Activated B cell treated with CpG ODN at 0.5 μM for 24 hours (primary cell): ENCODE data around the gene THUMPD3. TPM values are rescaled to one million over a fixed set of nuclear protein-coding genes. Genes with fewer than 3 reads are reported as not detected.
A peak's percentile ranks its signal among the peaks of the same experiment; 100 is the strongest.

Experiments
- ATAC-seq: fragments of 200-7000 bp; cut with Tn5 transposase; one replicate; pipeline ENCODE4 v1.10.0; 2021; ENCODE audit warnings: low read depth, mild to moderate bottlenecking, moderate library complexity
- CTCF ChIA-PET: fragments of 350-600 bp; sonication (Branson Sonifier 250); formaldehyde crosslinking; loops from one replicate; lab custom pipeline; 2021; ENCODE audit warnings: antibody characterized with exemption; lab: Charles Lee
- POLR2A ChIA-PET: fragments of 350-600 bp; sonication (Branson Sonifier 250); formaldehyde crosslinking; loops from one replicate; lab custom pipeline; 2021; ENCODE audit warnings: antibody characterized with exemption; lab: Charles Lee
- DNase-seq: peaks from one replicate; pipeline ENCODE4 v3.0.0; 2022
- H3K27ac Mint-ChIP-seq: one replicate; pipeline ENCODE4 v1.8.0; 2020; ENCODE audit warnings: mixed read lengths
- H3K27me3 Mint-ChIP-seq: one replicate; pipeline ENCODE4 v1.8.0; 2021; ENCODE audit warnings: mixed read lengths
- H3K36me3 Mint-ChIP-seq: one replicate; pipeline ENCODE4 v1.8.0; 2021; ENCODE audit warnings: low read depth, mixed read lengths
- H3K4me1 Mint-ChIP-seq: one replicate; pipeline ENCODE4 v1.8.0; 2021; ENCODE audit warnings: mixed read lengths
- H3K4me3 Mint-ChIP-seq: one replicate; pipeline ENCODE4 v1.8.0; 2020; ENCODE audit warnings: mild to moderate bottlenecking, mixed read lengths
- H3K9me3 Mint-ChIP-seq: one replicate; pipeline ENCODE4 v1.8.0; 2020; ENCODE audit warnings: mixed read lengths
- intact Hi-C: fragments of 100-400 bp; cut with micrococcal nuclease; formaldehyde crosslinking; loops from one replicate; pipeline ENCODE4 v1.15.1; 2024
- total RNA-seq: library from RNA; stranded (reverse); gene quantifications from 2 replicates; pipeline ENCODE4 v1.2.3, GENCODE V29; 2022
- TF ChIP-seq, protein P1 (sequence below): fragments of 200-600 bp; IDR thresholded peaks from one replicate; pipeline ENCODE4 v1.8.0; 2022; ENCODE audit warnings: antibody characterized with exemption, mild to moderate bottlenecking

Gene THUMPD3
- total RNA-seq, 1 donor from 2014 or later = 42.0 TPM

DNA sequence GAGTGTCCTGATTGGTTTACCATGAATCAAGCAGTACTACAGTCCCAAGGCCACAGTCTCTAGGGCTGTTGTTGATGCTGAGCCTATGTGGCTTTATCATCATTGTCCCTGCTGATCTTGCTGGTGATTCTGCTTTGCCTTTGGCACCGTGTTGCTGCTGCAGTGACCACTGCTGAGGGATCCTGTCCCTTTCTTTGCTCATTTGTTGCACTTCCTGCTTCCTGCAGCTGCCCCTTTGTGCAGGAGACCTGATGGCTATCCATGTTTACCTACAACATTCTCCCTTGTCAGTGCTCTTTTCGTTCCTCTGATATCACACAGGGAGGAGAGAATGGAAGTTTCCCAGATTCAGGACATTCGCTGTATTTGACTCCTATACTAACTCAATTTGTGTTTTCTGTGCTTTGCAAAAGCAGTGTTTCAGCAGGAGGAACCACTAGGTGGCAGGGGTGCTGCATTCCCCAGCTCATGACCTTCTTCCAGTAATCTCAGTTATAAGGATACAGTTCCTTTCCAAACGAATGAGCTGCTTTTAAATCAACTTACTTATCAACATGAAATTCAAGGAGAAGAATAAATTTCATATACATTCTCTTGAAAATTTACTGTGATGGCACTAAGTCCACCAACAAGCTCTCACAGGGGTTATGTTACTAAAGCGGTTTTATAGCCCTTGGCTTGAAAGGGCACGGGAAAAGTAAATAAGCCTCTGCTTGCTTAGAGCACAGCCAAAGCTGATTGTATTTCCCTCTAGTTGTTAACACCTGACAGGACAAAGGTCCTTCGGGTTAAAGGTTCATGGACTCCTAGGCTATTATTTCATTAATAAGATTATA is 9.7 kb upstream of the THUMPD3 start:
- intact Hi-C loops = loop anchor here (1.0 to 5.0 kb wide), 6 partner anchors 70 to 1386 kb away; no protein-coding TSS in a partner anchor
- no peak overlapping the region for H3K27ac Mint-ChIP-seq
- CTCF ChIA-PET = interaction anchor here (0.7 to 2.2 kb wide), 23 partner anchors 10 to 1385 kb away, joined by 3 to 33 read pairs (median 3); partner anchors contain the start of gene THUMPD3

DNA sequence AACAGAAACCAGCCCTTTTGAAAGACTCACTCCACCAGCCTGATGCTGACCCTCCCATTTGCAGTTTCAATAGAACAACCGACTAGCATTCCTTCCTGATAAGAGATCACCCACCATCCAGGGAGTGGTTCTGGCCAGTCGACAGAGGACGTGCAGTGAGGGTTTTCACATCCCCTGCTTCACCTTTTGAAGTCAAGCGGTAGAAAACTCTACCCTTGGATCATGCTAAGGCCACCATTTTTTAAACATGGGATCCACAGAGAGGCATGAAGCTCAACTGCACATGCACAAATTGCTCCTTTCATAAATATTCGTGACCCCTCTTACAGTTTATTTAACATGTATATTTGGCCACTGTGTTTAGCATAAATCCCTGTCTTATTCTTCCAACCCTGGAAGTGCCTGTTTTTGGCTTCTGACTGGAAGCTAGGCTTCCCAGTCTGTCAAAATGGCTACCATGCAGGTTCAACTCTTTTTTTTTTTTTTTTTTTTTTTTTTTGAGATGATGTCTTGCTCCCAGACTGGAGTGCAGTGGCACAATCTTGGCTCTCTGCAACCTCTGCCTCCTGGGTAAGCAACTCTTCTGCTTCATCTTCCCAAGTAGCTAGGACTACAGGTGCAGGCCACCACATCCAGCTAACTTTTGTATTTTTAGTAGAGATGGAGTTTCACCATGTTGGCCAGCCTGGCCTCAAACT is 1.0 kb upstream of the THUMPD3 start:
- Mint-ChIP-seq H3K4me1 (peaks cover 16% of the 10 kb centered on the region), H3K36me3 (peaks cover 26% of the 10 kb centered on the region), H3K9me3 (no peaks in the 10 kb centered on the region), H3K27me3 (no peaks in the 10 kb centered on the region), H3K4me3 (peak overlapping the region; percentile 28), H3K27ac (peak overlapping the region; percentile 98)
- no peak for DNase-seq
- CTCF ChIA-PET = interaction anchor here (1.2 to 3.1 kb wide), 2 partner anchors 8 to 34 kb away, joined by 4 to 33 read pairs; no protein-coding TSS in a partner anchor
- intact Hi-C loops = loop anchor here (1.0 to 2.0 kb wide), 4 partner anchors 8 to 571 kb away; partner anchors contain the start of genes CRELD1 and RAD18
- TF ChIP-seq, protein P1, sequence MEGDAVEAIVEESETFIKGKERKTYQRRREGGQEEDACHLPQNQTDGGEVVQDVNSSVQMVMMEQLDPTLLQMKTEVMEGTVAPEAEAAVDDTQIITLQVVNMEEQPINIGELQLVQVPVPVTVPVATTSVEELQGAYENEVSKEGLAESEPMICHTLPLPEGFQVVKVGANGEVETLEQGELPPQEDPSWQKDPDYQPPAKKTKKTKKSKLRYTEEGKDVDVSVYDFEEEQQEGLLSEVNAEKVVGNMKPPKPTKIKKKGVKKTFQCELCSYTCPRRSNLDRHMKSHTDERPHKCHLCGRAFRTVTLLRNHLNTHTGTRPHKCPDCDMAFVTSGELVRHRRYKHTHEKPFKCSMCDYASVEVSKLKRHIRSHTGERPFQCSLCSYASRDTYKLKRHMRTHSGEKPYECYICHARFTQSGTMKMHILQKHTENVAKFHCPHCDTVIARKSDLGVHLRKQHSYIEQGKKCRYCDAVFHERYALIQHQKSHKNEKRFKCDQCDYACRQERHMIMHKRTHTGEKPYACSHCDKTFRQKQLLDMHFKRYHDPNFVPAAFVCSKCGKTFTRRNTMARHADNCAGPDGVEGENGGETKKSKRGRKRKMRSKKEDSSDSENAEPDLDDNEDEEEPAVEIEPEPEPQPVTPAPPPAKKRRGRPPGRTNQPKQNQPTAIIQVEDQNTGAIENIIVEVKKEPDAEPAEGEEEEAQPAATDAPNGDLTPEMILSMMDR = no peak
- ATAC-seq = no peak
- POLR2A ChIA-PET = interaction anchor here (0.5 to 2.6 kb wide), 10 partner anchors 9 to 959 kb away, joined by 3 to 84 read pairs (median 6); partner anchors contain the start of genes MTMR14, SEC13 and SETD5

More for the DNA sequence above, 9.7 kb upstream of the THUMPD3 start:
- DNase-seq (peak; percentile 19), ATAC-seq (peak; percentile 53)
- no peaks in the 10 kb centered on the region for H3K27me3 Mint-ChIP-seq
- POLR2A ChIA-PET = interaction anchor here (0.5 to 1.5 kb wide), 6 partner anchors 10 to 296 kb away, joined by 3 to 8 read pairs (median 3); partner anchors contain the start of genes MTMR14, SETD5 and THUMPD3
- H3K36me3 Mint-ChIP-seq = no peaks in the 10 kb centered on the region
- no peak overlapping the region for H3K4me3 Mint-ChIP-seq
- H3K9me3 Mint-ChIP-seq = no peaks in the 10 kb centered on the region
- peaks cover 28% of the 10 kb centered on the region for H3K4me1 Mint-ChIP-seq
- TF ChIP-seq, protein P1 = peak; percentile 47

DNA sequence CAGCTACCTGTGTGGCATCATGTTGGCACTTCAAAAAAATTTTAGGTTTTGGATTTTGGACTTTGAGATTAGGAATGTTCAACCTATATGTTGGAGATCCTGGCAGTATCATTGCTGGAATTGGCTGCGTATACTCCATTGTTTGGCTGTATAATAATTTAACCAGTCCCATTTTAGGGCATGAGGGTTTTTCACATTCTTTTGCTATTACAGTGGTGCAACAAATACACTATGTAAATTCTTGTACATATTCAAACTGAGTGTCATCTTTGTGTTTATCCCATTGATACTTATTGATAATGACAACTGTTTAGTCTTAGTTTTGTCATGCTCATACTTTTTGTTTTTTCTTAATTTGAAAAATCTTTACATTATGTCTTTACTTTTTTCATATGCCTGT is 6.7 kb downstream of the THUMPD3 start:
- Mint-ChIP-seq H3K9me3 (no peaks in the 10 kb centered on the region), H3K27ac (no peak overlapping the region), H3K4me3 (no peak overlapping the region), H3K4me1 (peaks cover 9% of the 10 kb centered on the region), H3K27me3 (no peaks in the 10 kb centered on the region), H3K36me3 (peaks cover 69% of the 10 kb centered on the region)
- DNase-seq = no peak
- CTCF ChIA-PET = no interaction called here
- POLR2A ChIA-PET = interaction anchor here (0.7 kb wide), 1 partner anchor 12 kb away, joined by 5 read pairs; no protein-coding TSS in a partner anchor
- intact Hi-C loops = no loop called here
- no peak for ATAC-seq
- TF ChIP-seq, protein P1 = no peak

DNA sequence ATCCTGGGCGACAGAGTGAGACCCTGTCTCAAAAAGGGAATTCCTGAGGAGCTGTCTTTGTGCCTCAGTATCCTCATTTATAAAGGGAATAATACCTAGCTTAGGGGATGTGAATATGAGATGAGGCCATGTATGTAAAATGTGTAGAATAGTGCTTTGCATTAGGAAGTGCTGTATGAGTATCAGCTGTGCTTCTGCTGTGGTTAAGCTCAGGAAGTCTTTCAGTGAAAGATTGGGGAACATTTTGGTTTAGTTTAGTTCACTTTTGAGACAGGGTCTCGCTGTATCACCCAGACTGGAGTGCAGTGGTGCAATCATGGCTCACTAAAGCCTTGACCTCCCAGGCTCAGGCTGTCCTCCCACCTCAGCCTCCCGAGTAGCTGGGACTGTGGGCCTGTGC is 10.6 kb downstream of the THUMPD3 start:
- Mint-ChIP-seq H3K4me1 (peaks cover 6% of the 10 kb centered on the region), H3K4me3 (no peak overlapping the region), H3K9me3 (no peaks in the 10 kb centered on the region), H3K36me3 (peaks cover 81% of the 10 kb centered on the region), H3K27ac (no peak overlapping the region), H3K27me3 (no peaks in the 10 kb centered on the region)
- CTCF ChIA-PET = no interaction called here
- intact Hi-C loops = no loop called here
- TF ChIP-seq, protein P1 = no peak
- no peak for DNase-seq
- POLR2A ChIA-PET = interaction anchor here (1.5 kb wide), 1 partner anchor 10 kb away, joined by 6 read pairs; the partner anchor contains the start of gene THUMPD3
- ATAC-seq = no peak
